Adrenal gland (tissue), 12 donors: Measurements from ENCODE around the gene XIRP1. TPM values are rescaled to one million over a fixed set of nuclear protein-coding genes. Genes with fewer than 3 reads are reported as not detected.

Experiments used
- DNase-seq, 7 donors: peaks; one replicate each; pipeline ENCODE4 v3.0.0-alpha.2; 2019 to 2020
- H3K27ac ChIP-seq, 5 donors: fragments of 200-600 bp; sonication (generic) in 4 of 5; 1 replicate in 3 of 5; 2 replicates in 2 of 5; pipeline versions ENCODE4 v1.5.1 to v1.8.0; 2016 to 2020; ENCODE audit warnings: mild to moderate bottlenecking in 1 of 5
- H3K27me3 ChIP-seq: fragments of 200-600 bp; 2 replicates; pipeline ENCODE4 v1.8.0; 2021
- H3K36me3 ChIP-seq, 2 donors: fragments of 200-600 bp; replicated peaks in 1 of 2; 1 replicate in 1 of 2; 2 replicates in 1 of 2; pipeline versions ENCODE4 v1.5.1 to v1.8.0; 2018 to 2022
- H3K4me1 ChIP-seq, 2 donors: fragments of 200-600 bp; replicated peaks in 1 of 2; 1 replicate in 1 of 2; 2 replicates in 1 of 2; pipeline versions ENCODE4 v1.5.1 to v1.8.0; 2018 to 2021
- H3K4me3 ChIP-seq, 4 donors: fragments of 200-600 bp; sonication (generic) in 3 of 4; one replicate each; pipeline ENCODE4 v1.5.1; 2016 to 2018
- H3K9me3 ChIP-seq, 3 donors: fragments of 200-600 bp; sonication (generic) in 1 of 3; replicated peaks in 1 of 3; 1 replicate in 2 of 3; 2 replicates in 1 of 3; pipeline versions ENCODE4 v1.5.1 to v1.8.0; 2016 to 2021
- CTCF ChIP-seq, 6 experiments: fragments of 450-650 bp in 4 of 6; fragments of 200-600 bp in 2 of 6; sonication (generic) in 1 of 6; IDR thresholded peaks; 1 replicate in 5 of 6; 2 replicates in 1 of 6; pipeline versions ENCODE4 v1.5.1 to v1.8.0; 2016 to 2021; ENCODE audit warnings: antibody characterized with exemption in 6 of 6, mild to moderate bottlenecking in 2 of 6, moderate library complexity in 1 of 6
- POLR2A ChIP-seq, 2 donors: fragments of 450-650 bp; IDR thresholded peaks; one replicate each; pipeline ENCODE4 v1.6.1; 2017; ENCODE audit warnings: antibody characterized with exemption in 2 of 2, mild to moderate bottlenecking in 2 of 2, moderate library complexity in 1 of 2
- WGBS, 4 donors: extraction: QIAGEN DNeasy Blood & Tissue Kit in 2 of 4; methylation state at CpG; one replicate each; pipeline versions ENCODE4 v1.1.5 to v1.1.7; 2013 to 2017; 5-methylcytosine and 5-hydroxymethylcytosine counted together
- intact Hi-C, 2 donors: fragments of 100-400 bp; cut with DNase I; formaldehyde crosslinking; loops; one replicate each; pipeline versions ENCODE4 v1.14.1 to v1.15.0; 2022 to 2023
- polyA plus RNA-seq, 3 donors: library from polyadenylated mRNA; stranded (reverse); fragments of 200-250 nt in 2 of 3; fragments of 350-450 nt in 1 of 3; fragmentation: Illumina TruSeq in 1 of 3; extraction: RNeasy Lipid Tissue Mini Kit (QIAGEN cat#74804) in 1 of 3; gene quantifications; one replicate each; pipeline ENCODE4 v1.2.3, GENCODE V29; 2013 to 2014
- total RNA-seq, 9 donors: library from RNA; depleted of rRNA in 4 of 9; stranded (reverse); fragments of >200 nt in 4 of 9; fragments of 120-200 nt in 1 of 9; fragmentation: NEBNext Ultra II Directional in 1 of 9; extraction: Animal tissue kit (Norgen Biotek cat#: 25700) in 1 of 9; gene quantifications; one replicate each; pipeline versions ENCODE4 v1.1.0 to v1.2.4, GENCODE V29; 2013 to 2023
- donor health status: healthy with polysubstance abuse.
- donor health status: Bipolar disorder and iron deficiency.
- donor health status: DM: yes; HTN: yes; CAD: no.
- donor health status: DM: no; HTN: no; CAD: no.
- donor health status: DM: no; HTN: no; CAD: no.
- donor health status: DM: yes; HTN: yes; CAD: no.

The XIRP1 gene
- total and polyA plus RNA-seq, 12 donors, result under 0.01 to 0.48 (median 0.21) TPM; not detected in 6

GRCh38 chr3:39168156-39168780 is 24.1 kb downstream of the XIRP1 start:
- TF ChIP-seq CTCF (IDR thresholded peaks at IDR 0.05), result no peak
- TF ChIP-seq POLR2A (IDR thresholded peaks at IDR 0.05), result no peak
- intact Hi-C loops, result no loop called here

GRCh38 chr3:39166932-39167532 is 25.4 kb downstream of the XIRP1 start:
- no peak for TF ChIP-seq CTCF (IDR thresholded peaks at IDR 0.05)
- no peak for TF ChIP-seq POLR2A (IDR thresholded peaks at IDR 0.05)
- WGBS, 4 donors, result 18 to 27% (median 24%) methylated on average over 1 of the region's 1 CpG
- intact Hi-C loops, result no loop called here

More at GRCh38 chr3:39168156-39168780, 24.1 kb downstream of the XIRP1 start:
- no peak overlapping the region for H3K4me3 ChIP-seq
- H3K4me1 ChIP-seq, result peaks cover 0 to 10% of the 10 kb centered on the region in 2 donors
- no peaks in the 10 kb centered on the region for H3K27me3 ChIP-seq
- no peaks in the 10 kb centered on the region for H3K36me3 ChIP-seq
- DNase-seq, result peak in 2 of 7 donors; percentile 4 to 44
- 87 to 92% (median 91%) methylated on average over 5 of the region's 5 CpGs for WGBS, 4 donors
- H3K9me3 ChIP-seq, result no peaks in the 10 kb centered on the region
- no peak overlapping the region for H3K27ac ChIP-seq

GRCh38 chr3:39166134-39166710 is 26.2 kb downstream of the XIRP1 start:
- Histone ChIP-seq H3K4me3 (no peak overlapping the region), H3K27ac (peak overlapping the region in 1 of 5 donors; percentile 65), H3K9me3 (no peaks in the 10 kb centered on the region), H3K36me3 (no peaks in the 10 kb centered on the region), H3K4me1 (peaks cover 0 to 10% of the 10 kb centered on the region in 2 donors), H3K27me3 (no peaks in the 10 kb centered on the region)
- intact Hi-C loops, result no loop called here
- 67 to 81% (median 76%) methylated on average over 3 of the region's 3 CpGs for WGBS, 4 donors
- peak in 2 of 7 donors; percentile 34 to 53 for DNase-seq
- TF ChIP-seq CTCF (IDR thresholded peaks at IDR 0.05) (no peak), POLR2A (IDR thresholded peaks at IDR 0.05) (no peak)

More at GRCh38 chr3:39166932-39167532, 25.4 kb downstream of the XIRP1 start:
- Histone ChIP-seq H3K27me3 (no peaks in the 10 kb centered on the region), H3K9me3 (no peaks in the 10 kb centered on the region), H3K36me3 (no peaks in the 10 kb centered on the region), H3K4me1 (peaks cover 0 to 10% of the 10 kb centered on the region in 2 donors), H3K27ac (peak overlapping the region in 2 of 5 donors; percentile 18 to 65), H3K4me3 (no peak overlapping the region)
- DNase-seq, result peak; percentile 69 to 96 (median 84)

GRCh38 chr3:39165518-39165917 is 26.9 kb downstream of the XIRP1 start:
- Histone ChIP-seq H3K4me1 (peaks cover 0 to 10% of the 10 kb centered on the region in 2 donors), H3K9me3 (no peaks in the 10 kb centered on the region), H3K4me3 (no peak overlapping the region), H3K27ac (no peak overlapping the region), H3K27me3 (no peaks in the 10 kb centered on the region), H3K36me3 (no peaks in the 10 kb centered on the region)
- no peak for DNase-seq
- TF ChIP-seq CTCF (IDR thresholded peaks at IDR 0.05) (no peak), POLR2A (IDR thresholded peaks at IDR 0.05) (no peak)
- WGBS, 4 donors, result 78 to 84% (median 79%) methylated on average over 1 of the region's 1 CpG
- intact Hi-C loops, result no loop called here
